ENCODE data around the gene ATXN2.
"Not testable (repeated sequence)": the region's sequence is repeated elsewhere in the genome, so short reads cannot be mapped to it uniquely, and the experiment has no call there.

Gene ATXN2

DNA sequence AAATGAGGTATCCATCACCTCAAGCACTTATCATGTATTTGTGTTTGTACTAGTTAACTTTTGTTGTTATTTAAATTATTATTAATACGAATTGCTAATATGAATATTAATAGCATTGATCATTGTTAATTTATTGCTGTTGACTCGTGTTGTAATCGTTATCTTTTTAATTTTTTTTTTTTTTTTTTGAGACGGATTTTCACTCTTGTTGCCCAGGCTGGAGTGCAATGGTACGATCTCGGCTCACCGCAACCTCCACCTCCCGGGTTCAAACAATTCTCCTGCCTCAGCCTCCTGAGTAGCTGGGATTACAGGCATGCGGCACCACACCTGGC, 196.7 kb downstream of the ATXN2 start:
- H3K4me1 ChIP-seq (ENCODE audit: control insufficient read depth in 1 of 2, insufficient read depth in 2 of 2, low read length in 2 of 2) = peaks cover 6 to 30% of the 10 kb centered on the region in 2 donors
- H3K4me3 ChIP-seq (ENCODE audit: low read depth in 1 of 2, low read length in 2 of 2); H3K9me3 ChIP-seq (ENCODE audit: control insufficient read depth in 1 of 2, low read length in 2 of 2); H3K27me3 ChIP-seq (ENCODE audit: low read depth, low read length); H3K36me3 ChIP-seq (ENCODE audit: control insufficient read depth in 1 of 2, insufficient read depth in 2 of 2, low read length in 2 of 2); H3K27ac ChIP-seq (ENCODE audit: low read length): not testable (repeated sequence)

All from muscle layer of duodenum (tissue), 2 donors.